Neuronal stem cell (in vitro differentiated cells): ENCODE measurements around the gene KIAA1671.

Source experiments
- DNase-seq: peaks from one replicate; pipeline ENCODE4 v3.0.0-alpha.2; 2013; ENCODE audit warnings: low spot score
- H2AFZ ChIP-seq: one replicate; pipeline ENCODE4 v1.6.1; 2013; ENCODE audit warnings: mild to moderate bottlenecking, low read length, inconsistent platforms
- H2AK5ac ChIP-seq: 2 replicates; pipeline ENCODE4 v1.6.1; 2013; ENCODE audit warnings: low read depth, mild to moderate bottlenecking, inconsistent platforms, low read length, moderate library complexity, mixed read lengths
- H2BK120ac ChIP-seq: 2 replicates; pipeline ENCODE4 v1.6.1; 2013; ENCODE audit warnings: low read depth, mild to moderate bottlenecking, inconsistent platforms, low read length, moderate library complexity, mixed read lengths
- H2BK12ac ChIP-seq: one replicate; pipeline ENCODE4 v1.6.1; 2013; ENCODE audit warnings: low read length, inconsistent platforms
- H2BK15ac ChIP-seq: 2 replicates; pipeline ENCODE4 v1.6.1; 2013; ENCODE audit warnings: mild to moderate bottlenecking, low read length, inconsistent platforms, mixed read lengths
- H2BK5ac ChIP-seq: one replicate; pipeline ENCODE4 v1.6.1; 2013; ENCODE audit warnings: inconsistent platforms, mild to moderate bottlenecking, low read length, moderate library complexity
- H3K14ac ChIP-seq: one replicate; pipeline ENCODE4 v1.6.1; 2013; ENCODE audit warnings: low read length, inconsistent platforms
- H3K18ac ChIP-seq: 2 replicates; pipeline ENCODE4 v1.6.1; 2013; ENCODE audit warnings: low read length, inconsistent platforms
- H3K23ac ChIP-seq: 2 replicates; pipeline ENCODE4 v1.6.1; 2013; ENCODE audit warnings: low read depth, mild to moderate bottlenecking, mixed read lengths, low read length, inconsistent platforms; ENCODE audit not compliant: poor library complexity
- H3K27ac ChIP-seq: replicated peaks from 3 replicates; pipeline ENCODE4 v1.5.1; 2013; ENCODE audit warnings: low read length, inconsistent platforms
- H3K27me3 ChIP-seq, 3 experiments: 2 replicates each; pipeline ENCODE4 v1.6.1; 2013; ENCODE audit warnings: low read length in 3 of 3, mild to moderate bottlenecking in 2 of 3, inconsistent platforms in 1 of 3, low read depth in 1 of 3, mixed read lengths in 1 of 3, moderate library complexity in 1 of 3; ENCODE audit not compliant: control insufficient read depth in 3 of 3, insufficient read depth in 3 of 3
- H3K36me3 ChIP-seq, 2 donors: replicated peaks in 1 of 2; 2 replicates each; pipeline ENCODE4 v1.6.1; 2013; ENCODE audit warnings: low read length in 2 of 2; ENCODE audit not compliant: control insufficient read depth in 2 of 2, insufficient read depth in 2 of 2
- H3K4ac ChIP-seq: 2 replicates; pipeline ENCODE4 v1.6.1; 2013; ENCODE audit warnings: inconsistent platforms, mild to moderate bottlenecking, low read length, moderate library complexity
- H3K4me1 ChIP-seq, 2 donors: 1 replicate in 1 of 2; 2 replicates in 1 of 2; pipeline ENCODE4 v1.6.1; 2013; ENCODE audit warnings: low read length in 2 of 2, low read depth in 1 of 2; ENCODE audit not compliant: control insufficient read depth in 2 of 2, insufficient read depth in 1 of 2
- H3K4me2 ChIP-seq: one replicate; pipeline ENCODE4 v1.6.1; 2013; ENCODE audit warnings: mild to moderate bottlenecking, low read length, inconsistent platforms; ENCODE audit not compliant: insufficient read depth, poor library complexity, severe bottlenecking
- H3K4me3 ChIP-seq, 2 donors: 2 replicates each; pipeline ENCODE4 v1.5.1; 2013; ENCODE audit warnings: low read length in 2 of 2, mild to moderate bottlenecking in 2 of 2, inconsistent platforms in 1 of 2, moderate library complexity in 1 of 2
- H3K79me1 ChIP-seq: one replicate; pipeline ENCODE4 v1.6.1; 2013; ENCODE audit warnings: low read depth, mild to moderate bottlenecking, inconsistent platforms, low read length, moderate library complexity
- H3K9ac ChIP-seq: one replicate; pipeline ENCODE4 v1.6.1; 2013; ENCODE audit warnings: mild to moderate bottlenecking, low read depth, low read length, inconsistent platforms; ENCODE audit not compliant: poor library complexity
- H3K9me3 ChIP-seq, 2 donors: replicated peaks in 1 of 2; 2 replicates each; pipeline versions ENCODE3 to v1.6.1; 2013; ENCODE audit warnings: low read length in 2 of 2, mild to moderate bottlenecking in 2 of 2, inconsistent platforms in 1 of 2, low read depth in 1 of 2, mixed read lengths in 1 of 2, moderate library complexity in 1 of 2; ENCODE audit not compliant: control insufficient read depth in 2 of 2, insufficient read depth in 1 of 2
- H4K8ac ChIP-seq: one replicate; pipeline ENCODE4 v1.6.1; 2013; ENCODE audit warnings: low read depth, mild to moderate bottlenecking, inconsistent platforms, low read length, moderate library complexity
- H4K91ac ChIP-seq: one replicate; pipeline ENCODE4 v1.6.1; 2013; ENCODE audit warnings: low read length, low read depth, mild to moderate bottlenecking, inconsistent platforms; ENCODE audit not compliant: poor library complexity
- WGBS, 2 donors: extraction: QIAGEN DNeasy Blood & Tissue Kit; methylation state at CpG; one replicate each; pipeline ENCODE4 v1.1.7; 2013; ENCODE audit warnings: missing lambda C conversion rate in 2 of 2, mixed read lengths in 1 of 2; ENCODE audit not compliant: insufficient read length in 2 of 2, insufficient replicate concordance in 1 of 2; ENCODE audit errors: extremely low coverage in 2 of 2; 5-methylcytosine and 5-hydroxymethylcytosine counted together

The KIAA1671 gene

GRCh38 chr22:25092119-25092518, 139.6 kb downstream of the KIAA1671 start:
- no peak for DNase-seq
- H2BK12ac ChIP-seq: no peak overlapping the region
- no peak overlapping the region for H3K18ac ChIP-seq
- H3K36me3 ChIP-seq: no peaks in the 10 kb centered on the region
- no peaks in the 10 kb centered on the region for H3K27me3 ChIP-seq
- H3K23ac ChIP-seq: no peak overlapping the region
- no peaks in the 10 kb centered on the region for H3K79me1 ChIP-seq
- H3K27ac ChIP-seq: no peak overlapping the region
- H2AK5ac ChIP-seq: no peak overlapping the region
- H2BK5ac ChIP-seq: no peak overlapping the region
- no peak overlapping the region for H4K91ac ChIP-seq
- H2BK120ac ChIP-seq: no peak overlapping the region
- H3K4me1 ChIP-seq: peaks cover 0 to 13% of the 10 kb centered on the region in 2 donors
- no peak overlapping the region for H2BK15ac ChIP-seq
- no peak overlapping the region for H3K9ac ChIP-seq
- H2AFZ ChIP-seq: no peak overlapping the region
- WGBS, 2 donors: no CpG with 5 or more reads among the region's 4 CpGs
- no peak overlapping the region for H3K4me2 ChIP-seq
- no peak overlapping the region for H3K4me3 ChIP-seq
- no peak overlapping the region for H4K8ac ChIP-seq
- H3K14ac ChIP-seq: no peak overlapping the region
- H3K4ac ChIP-seq: no peak overlapping the region
- no peaks in the 10 kb centered on the region for H3K9me3 ChIP-seq

GRCh38 chr22:25094579-25094978, 142.1 kb downstream of the KIAA1671 start:
- Histone ChIP-seq H3K79me1 (no peaks in the 10 kb centered on the region), H2BK15ac (no peak overlapping the region), H4K8ac (no peak overlapping the region), H3K14ac (no peak overlapping the region), H3K18ac (no peak overlapping the region), H3K27ac (no peak overlapping the region), H4K91ac (no peak overlapping the region), H3K27me3 (no peaks in the 10 kb centered on the region), H3K23ac (no peak overlapping the region), H2BK120ac (no peak overlapping the region), H3K4ac (no peak overlapping the region), H3K4me1 (peaks cover 9 to 26% of the 10 kb centered on the region in 2 donors), H3K9ac (no peak overlapping the region), H3K9me3 (no peaks in the 10 kb centered on the region), H3K4me3 (no peak overlapping the region), H3K36me3 (no peaks in the 10 kb centered on the region), H2AK5ac (no peak overlapping the region), H3K4me2 (no peak overlapping the region), H2BK12ac (no peak overlapping the region), H2AFZ (no peak overlapping the region), H2BK5ac (peak overlapping the region; percentile 35)
- no CpG with 5 or more reads among the region's 6 CpGs for WGBS, 2 donors
- no peak for DNase-seq

- H2BK5ac ChIP-seq: no peak overlapping the region
- no peaks in the 10 kb centered on the region for H3K27me3 ChIP-seq
- no peak overlapping the region for H3K14ac ChIP-seq
- no peak overlapping the region for H3K4me3 ChIP-seq
- H3K4ac ChIP-seq: no peak overlapping the region
- DNase-seq: no peak
- H3K9me3 ChIP-seq: no peaks in the 10 kb centered on the region
- no peak overlapping the region for H4K8ac ChIP-seq
- no peak overlapping the region for H2AK5ac ChIP-seq
- no peak overlapping the region for H3K18ac ChIP-seq
- no peak overlapping the region for H2BK120ac ChIP-seq
- no peak overlapping the region for H2AFZ ChIP-seq
- H2BK15ac ChIP-seq: no peak overlapping the region
- peak overlapping the region; percentile 3 for H3K23ac ChIP-seq
- H3K9ac ChIP-seq: no peak overlapping the region
- H4K91ac ChIP-seq: no peak overlapping the region
- H3K4me2 ChIP-seq: no peak overlapping the region
- WGBS, 2 donors: no CpG with 5 or more reads among the region's 7 CpGs
- H2BK12ac ChIP-seq: no peak overlapping the region
- H3K79me1 ChIP-seq: no peaks in the 10 kb centered on the region
- H3K36me3 ChIP-seq: no peaks in the 10 kb centered on the region
- H3K4me1 ChIP-seq: peaks cover 9 to 26% of the 10 kb centered on the region in 2 donors
- no peak overlapping the region for H3K27ac ChIP-seq
Measured at GRCh38 chr22:25095869-25096268, 143.4 kb downstream of the KIAA1671 start.

- DNase-seq: no peak
- no CpG with 5 or more reads among the region's 17 CpGs for WGBS, 2 donors
- Histone ChIP-seq H3K4me1 (peaks cover 11 to 26% of the 10 kb centered on the region in 2 donors), H3K27ac (no peak overlapping the region), H3K27me3 (no peaks in the 10 kb centered on the region), H4K91ac (no peak overlapping the region), H3K4me3 (no peak overlapping the region), H3K9ac (no peak overlapping the region), H3K4ac (no peak overlapping the region), H3K23ac (no peak overlapping the region), H2BK120ac (no peak overlapping the region), H2AK5ac (no peak overlapping the region), H4K8ac (no peak overlapping the region), H3K79me1 (no peaks in the 10 kb centered on the region), H3K9me3 (no peaks in the 10 kb centered on the region), H2BK15ac (no peak overlapping the region), H3K4me2 (no peak overlapping the region), H3K14ac (no peak overlapping the region), H2AFZ (no peak overlapping the region), H3K18ac (no peak overlapping the region), H3K36me3 (no peaks in the 10 kb centered on the region), H2BK5ac (no peak overlapping the region), H2BK12ac (no peak overlapping the region)
Measured at GRCh38 chr22:25096638-25097405, 144.3 kb downstream of the KIAA1671 start.
